GM12878 (cell line): ENCODE results near the gene PSMC3. TPM values are rescaled to one million over a fixed set of nuclear protein-coding genes. Genes with fewer than 3 reads are reported as not detected.

Source experiments
- ATAC-seq: fragments of 200-7000 bp; cut with Tn5 transposase; 3 replicates; pipeline ENCODE4 v1.9.1; 2020; ENCODE audit warnings: mild to moderate bottlenecking, moderate library complexity
- BruUV-seq: library from RNA; stranded (reverse); fragments of 400-500 nt; replicated peaks from 2 replicates; lab custom pipeline; 2021; lab: Mats Ljungman, UMichigan
- CTCF ChIA-PET: fragments of 300-600 bp; sonication (Branson Sonifier 250); formaldehyde crosslinking; extraction: SDS; loops from one replicate; lab custom pipeline; 2021; ENCODE audit warnings: inconsistent platforms; lab: Yijun Ruan, JAX
- POLR2A ChIA-PET: fragments of 350-600 bp; formaldehyde crosslinking; extraction: SDS; loops from one replicate; lab custom pipeline; 2021; ENCODE audit warnings: inconsistent platforms; lab: Charles Lee
- RAD21 ChIA-PET: fragments of 300-600 bp; sonication (Branson Sonifier 250); formaldehyde crosslinking; loops from one replicate; lab custom pipeline; 2023; ENCODE audit warnings: antibody characterized with exemption; ENCODE audit not compliant: unreplicated experiment; lab: Charles Lee
- SMC1A ChIA-PET: fragments of 300-600 bp; sonication (Branson Sonifier 250); formaldehyde crosslinking; loops from one replicate; lab custom pipeline; 2023; ENCODE audit not compliant: unreplicated experiment, uncharacterized antibody; lab: Charles Lee
- DNase-seq: peaks from one replicate; pipeline ENCODE4 v3.0.0-alpha.2; 2011; ENCODE audit warnings: low read depth, low spot score
- FAIRE-seq: peaks from 3 replicates; lab custom pipeline; 2011; peaks lifted over from hg19 to GRCh38; lab: Jason Lieb, UNC
- H2AFZ ChIP-seq: 2 replicates; pipeline ENCODE4 v1.6.0; 2011; ENCODE audit warnings: low read depth, low read length, control low read depth; ENCODE audit not compliant: control insufficient read depth
- H3K27ac ChIP-seq: 2 replicates; pipeline ENCODE4 v1.5.1; 2011; ENCODE audit warnings: control low read depth; ENCODE audit not compliant: control insufficient read depth, insufficient read depth
- H3K27me3 ChIP-seq, 2 experiments: replicated peaks in 1 of 2; 2 replicates each; pipeline versions ENCODE4 v1.6.0 to v1.6.1; 2011; ENCODE audit warnings: low read length in 1 of 2; ENCODE audit not compliant: control insufficient read depth in 2 of 2, insufficient read depth in 2 of 2
- H3K36me3 ChIP-seq, 2 experiments: 2 replicates each; pipeline ENCODE4 v1.5.1; 2011; ENCODE audit warnings: low read length in 1 of 2; ENCODE audit not compliant: control insufficient read depth in 2 of 2, insufficient read depth in 2 of 2
- H3K4me1 ChIP-seq: 2 replicates; pipeline ENCODE4 v1.6.1; 2011; ENCODE audit warnings: mild to moderate bottlenecking, low read length, moderate library complexity, mixed read lengths; ENCODE audit not compliant: control insufficient read depth, insufficient read depth
- H3K4me2 ChIP-seq: 2 replicates; pipeline ENCODE4 v1.6.0; 2011; ENCODE audit warnings: control low read depth; ENCODE audit not compliant: control insufficient read depth, insufficient read depth
- H3K4me3 ChIP-seq: fragments of 200-600 bp; sonication (generic); 2 replicates; pipeline ENCODE4 v1.5.1; 2016
- H3K79me2 ChIP-seq: 2 replicates; pipeline ENCODE4 v1.6.0; 2011; ENCODE audit warnings: low read length; ENCODE audit not compliant: control insufficient read depth, insufficient read depth
- H3K9ac ChIP-seq: 2 replicates; pipeline ENCODE4 v1.8.0; 2011; ENCODE audit warnings: low read length, control low read depth, mixed read lengths; ENCODE audit not compliant: control insufficient read depth, insufficient read depth
- H3K9me3 ChIP-seq: replicated peaks from 3 replicates; pipeline ENCODE4 v1.5.1; 2011; ENCODE audit warnings: mild to moderate bottlenecking, low read length; ENCODE audit not compliant: control insufficient read depth, insufficient read depth
- H4K20me1 ChIP-seq: 2 replicates; pipeline ENCODE4 v1.6.0; 2011; ENCODE audit not compliant: control insufficient read depth, insufficient read depth
- BACH1 ChIP-seq: fragments of 450-650 bp; IDR thresholded peaks from 2 replicates; pipeline ENCODE4 v1.6.1; 2017; ENCODE audit warnings: mild to moderate bottlenecking, borderline replicate concordance
- BCL11A ChIP-seq: IDR thresholded peaks from 2 replicates; pipeline ENCODE4 v1.6.1; 2011; ENCODE audit warnings: low read depth, low read length
- EED ChIP-seq: sonication (generic); IDR thresholded peaks from 2 replicates; pipeline ENCODE4 v1.6.1; 2016; ENCODE audit warnings: antibody characterized with exemption, low read depth
- EP300 ChIP-seq, 2 experiments: fragments of 150-350 bp in 1 of 2; IDR thresholded peaks; 2 replicates each; pipeline ENCODE4 v1.6.1; 2011 to 2012; ENCODE audit warnings: low read depth in 2 of 2, low read length in 2 of 2, borderline replicate concordance in 1 of 2, improper control_type of control experiment in 1 of 2, inconsistent platforms in 1 of 2; ENCODE audit not compliant: control insufficient read depth in 1 of 2
- HDGF ChIP-seq: fragments of 450-650 bp; IDR thresholded peaks from 2 replicates; pipeline ENCODE4 v1.6.1; 2016; ENCODE audit warnings: antibody characterized with exemption
- IKZF1 ChIP-seq: fragments of 450-650 bp; conservative IDR thresholded peaks from 2 replicates; pipeline ENCODE4 v1.6.1; 2017; ENCODE audit warnings: antibody characterized with exemption, mild to moderate bottlenecking
- MTA2 ChIP-seq: fragments of 450-650 bp; IDR thresholded peaks from 2 replicates; pipeline ENCODE4 v1.6.1; 2016; ENCODE audit warnings: low read depth, mild to moderate bottlenecking, moderate library complexity
- NBN ChIP-seq: fragments of 450-650 bp; IDR thresholded peaks from 2 replicates; pipeline ENCODE4 v1.6.1; 2016
- RELA ChIP-seq: fragments of 450-650 bp; IDR thresholded peaks from 2 replicates; pipeline ENCODE4 v1.8.0; 2014; ENCODE audit warnings: borderline replicate concordance; ENCODE audit not compliant: partially characterized antibody
- RUNX3 ChIP-seq: IDR thresholded peaks from 2 replicates; pipeline ENCODE4 v1.6.1; 2012; ENCODE audit warnings: low read length, inconsistent platforms
- SP1 ChIP-seq: IDR thresholded peaks from one replicate; pipeline ENCODE4 v1.6.1; 2011; ENCODE audit warnings: low read depth, low read length
- WGBS: methylation state at CpG from one replicate; pipeline ENCODE4 v1.1.6; 2016; ENCODE audit warnings: low lambda C conversion rate; ENCODE audit not compliant: insufficient replicate concordance, insufficient coverage; ENCODE audit errors: missing lambda C conversion rate; 5-methylcytosine and 5-hydroxymethylcytosine counted together
- in situ Hi-C: fragments of 300-500 bp; cut with MboI; formaldehyde crosslinking; loops from 9 replicates; pipeline ENCODE4 v1.14.3; 2018; ENCODE audit warnings: mixed read lengths
- intact Hi-C: fragments of 100-400 bp; cut with micrococcal nuclease; formaldehyde crosslinking; loops from one replicate; pipeline ENCODE4 v1.14.2; 2022; ENCODE audit not compliant: unreplicated experiment
- polyA plus RNA-seq, 11 experiments: library from polyadenylated mRNA; depleted of rRNA in 4 of 11; unstranded in 6 of 11; stranded (reverse) in 5 of 11; fragments of >200 nt; fragmentation: Nextera tagmentation in 4 of 11; fragmentation: Illumina TruSeq in 1 of 11; extraction: Ambion mirVana in 4 of 11; extraction: Trizol in 1 of 11; gene quantifications; 1 replicate in 1 of 11; 2 replicates in 10 of 11; pipeline versions ENCODE4 v1.2.1 to v1.2.3, GENCODE V29; 2011 to 2016; ENCODE audit warnings: inconsistent platforms in 2 of 11, missing spikeins in 2 of 11, low read depth in 1 of 11
- total RNA-seq, 4 experiments: library from RNA; depleted of rRNA in 3 of 4; stranded (reverse); fragments of >200 nt in 3 of 4; fragmentation: Illumina TruSeq in 1 of 4; extraction: Trizol in 1 of 4; gene quantifications; 2 replicates each; pipeline versions ENCODE4 v1.2.1 to v1.2.3, GENCODE V29; 2013 to 2021
- TF ChIP-seq, protein P1 (sequence below): fragments of 450-650 bp; IDR thresholded peaks from 2 replicates; pipeline ENCODE4 v1.6.1; 2017; ENCODE audit warnings: mild to moderate bottlenecking, moderate library complexity
- TF ChIP-seq, protein P2 (sequence below): fragments of 450-650 bp; IDR thresholded peaks from 2 replicates; pipeline ENCODE4 v1.6.1; 2016; ENCODE audit warnings: mild to moderate bottlenecking
- TF ChIP-seq, protein P3 (sequence below): fragments of 150-350 bp; IDR thresholded peaks from 2 replicates; pipeline ENCODE4 v1.6.1; 2016; ENCODE audit warnings: low read depth, low read length

The PSMC3 gene
- total and polyA plus RNA-seq, 10 of the 15 experiments (the other 5 are each of a cell fraction or from before 2014, with no cell fraction given): 39.5 to 289 (median 155) TPM

DNA sequence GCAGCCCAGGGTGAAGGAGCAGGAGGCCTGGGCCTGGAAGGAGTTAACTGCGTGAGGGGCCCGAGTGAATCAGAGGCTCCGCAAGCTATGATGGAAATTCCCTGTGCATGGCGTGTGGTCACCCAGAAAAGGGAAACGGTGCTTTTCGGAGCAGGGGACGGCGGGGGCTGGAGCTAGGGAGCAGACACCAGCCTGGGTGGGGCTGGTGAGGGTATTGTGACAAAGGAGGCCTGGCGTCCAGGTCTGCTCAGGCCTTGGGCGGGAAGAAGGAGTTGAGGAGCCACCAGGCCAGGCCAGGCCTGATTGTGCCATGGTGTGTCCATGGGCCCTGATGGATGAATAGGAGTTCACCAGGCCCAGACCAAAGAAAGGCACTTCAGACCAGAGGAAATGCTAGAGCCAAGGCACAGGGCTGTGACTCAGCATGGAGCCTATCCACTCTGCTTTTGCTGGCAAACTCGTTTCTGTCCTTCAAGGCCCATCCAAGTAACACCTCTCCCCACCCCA lies 35.1 kb downstream of the PSMC3 start:
- in situ Hi-C loops: no loop called here
- TF ChIP-seq IKZF1 (peak; percentile 70), EP300 (IDR thresholded peaks at IDR 0.05; ENCODE audit: borderline replicate concordance in 1 of 2, control insufficient read depth in 1 of 2, low read depth in 2 of 2, low read length in 2 of 2) (peak; percentile 8 to 32; a peak in 1 of 4 replicates), RELA (peak; percentile 80), RUNX3 (peak; percentile 81), BACH1 (0 out of 2 replicates have a peak, but pooled peaks have one; percentile 43), MTA2 (0 out of 2 replicates have a peak, but pooled peaks have one; percentile 32), NBN (0 out of 2 replicates have a peak, but pooled peaks have one; percentile 48), HDGF (peak; percentile 59; the same call in 1 of the 2 replicates), SP1 (peak; percentile 50), BCL11A (peak; percentile 47; the same call in 1 of the 2 replicates), EED (peak; percentile 80)
- TF ChIP-seq, protein P1, sequence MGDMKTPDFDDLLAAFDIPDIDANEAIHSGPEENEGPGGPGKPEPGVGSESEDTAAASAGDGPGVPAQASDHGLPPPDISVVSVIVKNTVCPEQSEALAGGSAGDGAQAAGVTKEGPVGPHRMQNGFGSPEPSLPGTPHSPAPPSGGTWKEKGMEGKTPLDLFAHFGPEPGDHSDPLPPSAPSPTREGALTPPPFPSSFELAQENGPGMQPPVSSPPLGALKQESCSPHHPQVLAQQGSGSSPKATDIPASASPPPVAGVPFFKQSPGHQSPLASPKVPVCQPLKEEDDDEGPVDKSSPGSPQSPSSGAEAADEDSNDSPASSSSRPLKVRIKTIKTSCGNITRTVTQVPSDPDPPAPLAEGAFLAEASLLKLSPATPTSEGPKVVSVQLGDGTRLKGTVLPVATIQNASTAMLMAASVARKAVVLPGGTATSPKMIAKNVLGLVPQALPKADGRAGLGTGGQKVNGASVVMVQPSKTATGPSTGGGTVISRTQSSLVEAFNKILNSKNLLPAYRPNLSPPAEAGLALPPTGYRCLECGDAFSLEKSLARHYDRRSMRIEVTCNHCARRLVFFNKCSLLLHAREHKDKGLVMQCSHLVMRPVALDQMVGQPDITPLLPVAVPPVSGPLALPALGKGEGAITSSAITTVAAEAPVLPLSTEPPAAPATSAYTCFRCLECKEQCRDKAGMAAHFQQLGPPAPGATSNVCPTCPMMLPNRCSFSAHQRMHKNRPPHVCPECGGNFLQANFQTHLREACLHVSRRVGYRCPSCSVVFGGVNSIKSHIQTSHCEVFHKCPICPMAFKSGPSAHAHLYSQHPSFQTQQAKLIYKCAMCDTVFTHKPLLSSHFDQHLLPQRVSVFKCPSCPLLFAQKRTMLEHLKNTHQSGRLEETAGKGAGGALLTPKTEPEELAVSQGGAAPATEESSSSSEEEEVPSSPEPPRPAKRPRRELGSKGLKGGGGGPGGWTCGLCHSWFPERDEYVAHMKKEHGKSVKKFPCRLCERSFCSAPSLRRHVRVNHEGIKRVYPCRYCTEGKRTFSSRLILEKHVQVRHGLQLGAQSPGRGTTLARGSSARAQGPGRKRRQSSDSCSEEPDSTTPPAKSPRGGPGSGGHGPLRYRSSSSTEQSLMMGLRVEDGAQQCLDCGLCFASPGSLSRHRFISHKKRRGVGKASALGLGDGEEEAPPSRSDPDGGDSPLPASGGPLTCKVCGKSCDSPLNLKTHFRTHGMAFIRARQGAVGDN: peak; percentile 85
- TF ChIP-seq, protein P2, sequence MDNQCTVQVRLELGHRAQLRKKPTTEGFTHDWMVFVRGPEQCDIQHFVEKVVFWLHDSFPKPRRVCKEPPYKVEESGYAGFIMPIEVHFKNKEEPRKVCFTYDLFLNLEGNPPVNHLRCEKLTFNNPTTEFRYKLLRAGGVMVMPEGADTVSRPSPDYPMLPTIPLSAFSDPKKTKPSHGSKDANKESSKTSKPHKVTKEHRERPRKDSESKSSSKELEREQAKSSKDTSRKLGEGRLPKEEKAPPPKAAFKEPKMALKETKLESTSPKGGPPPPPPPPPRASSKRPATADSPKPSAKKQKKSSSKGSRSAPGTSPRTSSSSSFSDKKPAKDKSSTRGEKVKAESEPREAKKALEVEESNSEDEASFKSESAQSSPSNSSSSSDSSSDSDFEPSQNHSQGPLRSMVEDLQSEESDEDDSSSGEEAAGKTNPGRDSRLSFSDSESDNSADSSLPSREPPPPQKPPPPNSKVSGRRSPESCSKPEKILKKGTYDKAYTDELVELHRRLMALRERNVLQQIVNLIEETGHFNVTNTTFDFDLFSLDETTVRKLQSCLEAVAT: peak; percentile 54; the same call in 1 of the 2 replicates
- TF ChIP-seq, protein P3, sequence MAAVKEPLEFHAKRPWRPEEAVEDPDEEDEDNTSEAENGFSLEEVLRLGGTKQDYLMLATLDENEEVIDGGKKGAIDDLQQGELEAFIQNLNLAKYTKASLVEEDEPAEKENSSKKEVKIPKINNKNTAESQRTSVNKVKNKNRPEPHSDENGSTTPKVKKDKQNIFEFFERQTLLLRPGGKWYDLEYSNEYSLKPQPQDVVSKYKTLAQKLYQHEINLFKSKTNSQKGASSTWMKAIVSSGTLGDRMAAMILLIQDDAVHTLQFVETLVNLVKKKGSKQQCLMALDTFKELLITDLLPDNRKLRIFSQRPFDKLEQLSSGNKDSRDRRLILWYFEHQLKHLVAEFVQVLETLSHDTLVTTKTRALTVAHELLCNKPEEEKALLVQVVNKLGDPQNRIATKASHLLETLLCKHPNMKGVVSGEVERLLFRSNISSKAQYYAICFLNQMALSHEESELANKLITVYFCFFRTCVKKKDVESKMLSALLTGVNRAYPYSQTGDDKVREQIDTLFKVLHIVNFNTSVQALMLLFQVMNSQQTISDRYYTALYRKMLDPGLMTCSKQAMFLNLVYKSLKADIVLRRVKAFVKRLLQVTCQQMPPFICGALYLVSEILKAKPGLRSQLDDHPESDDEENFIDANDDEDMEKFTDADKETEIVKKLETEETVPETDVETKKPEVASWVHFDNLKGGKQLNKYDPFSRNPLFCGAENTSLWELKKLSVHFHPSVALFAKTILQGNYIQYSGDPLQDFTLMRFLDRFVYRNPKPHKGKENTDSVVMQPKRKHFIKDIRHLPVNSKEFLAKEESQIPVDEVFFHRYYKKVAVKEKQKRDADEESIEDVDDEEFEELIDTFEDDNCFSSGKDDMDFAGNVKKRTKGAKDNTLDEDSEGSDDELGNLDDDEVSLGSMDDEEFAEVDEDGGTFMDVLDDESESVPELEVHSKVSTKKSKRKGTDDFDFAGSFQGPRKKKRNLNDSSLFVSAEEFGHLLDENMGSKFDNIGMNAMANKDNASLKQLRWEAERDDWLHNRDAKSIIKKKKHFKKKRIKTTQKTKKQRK: no peak

More for the DNA sequence above, 35.1 kb downstream of the PSMC3 start:
- intact Hi-C loops: no loop called here
- POLR2A ChIA-PET: interaction anchor here (1.3 to 8.5 kb wide), 6 partner anchors 9 to 177 kb away, joined by 4 to 94 read pairs (median 10); partner anchors contain the start of genes SLC39A13 and SPI1
- Histone ChIP-seq H3K4me2 (peak overlapping the region; percentile 32), H2AFZ (peak overlapping the region; percentile 1; the same call in 1 of the 2 replicates), H3K9ac (peak overlapping the region; percentile 62; the same call in 1 of the 2 replicates), H4K20me1 (no peaks in the 10 kb centered on the region), H3K9me3 (no peaks in the 10 kb centered on the region), H3K4me1 (peaks cover 41% of the 10 kb centered on the region), H3K27ac (peak overlapping the region; percentile 78), H3K4me3 (no peak overlapping the region), H3K36me3 (no peaks in the 10 kb centered on the region; a peak in 1 of 4 replicates), H3K79me2 (no peaks in the 10 kb centered on the region; the same call in 1 of the 2 replicates), H3K27me3 (no peaks in the 10 kb centered on the region)
- FAIRE-seq (no peak), ATAC-seq (peak; percentile 81), DNase-seq (no peak)
- SMC1A ChIA-PET: interaction anchor here (0.6 to 5.0 kb wide), 6 partner anchors 9 to 143 kb away, joined by 3 to 36 read pairs (median 8); partner anchors contain the start of genes ACP2 and SPI1
- no TSS peak for BruUV-seq
- CTCF ChIA-PET: interaction anchor here (1.0 to 5.0 kb wide), 9 partner anchors 10 to 22 kb away, joined by 3 to 16 read pairs (median 4); partner anchors contain the start of gene SPI1
- 78% methylated on average over 11 of the region's 11 CpGs for WGBS
- RAD21 ChIA-PET: interaction anchor here (1.1 to 3.7 kb wide), 5 partner anchors 9 to 18 kb away, joined by 3 to 21 read pairs (median 15); partner anchors contain the start of gene SPI1
